ENCODE results near the gene HYCC2.
"Not testable (repeated sequence)": the region's sequence is repeated elsewhere in the genome, so short reads cannot be mapped to it uniquely, and the experiment has no call there.

Gene HYCC2

GRCh38 chr2:201072201-201072530 is 695 bp upstream of the HYCC2 start:
- DNase-seq (ENCODE audit: low spot score), result no peak

GRCh38 chr2:201070948-201071478 is 458 bp downstream of the HYCC2 start:
- no peak for DNase-seq (ENCODE audit: low spot score)

GRCh38 chr2:201064797-201065329 is 6.6 kb downstream of the HYCC2 start:
- DNase-seq (ENCODE audit: low spot score), result no peak

GRCh38 chr2:201063516-201063915 is 8.0 kb downstream of the HYCC2 start:
- not testable (repeated sequence) for DNase-seq (ENCODE audit: low spot score)

- DNase-seq (ENCODE audit: low spot score), result no peak
Measured at GRCh38 chr2:201059961-201060755, 11.3 kb downstream of the HYCC2 start.

- no peak for DNase-seq (ENCODE audit: low spot score)
Measured at GRCh38 chr2:201058914-201059313, 12.6 kb downstream of the HYCC2 start.

GRCh38 chr2:201057715-201058248 is 13.7 kb downstream of the HYCC2 start:
- DNase-seq (ENCODE audit: low spot score), result no peak

GRCh38 chr2:201057087-201057521 is 14.4 kb downstream of the HYCC2 start:
- DNase-seq (ENCODE audit: low spot score), result no peak

- no peak for DNase-seq (ENCODE audit: low spot score)
Measured at GRCh38 chr2:201049455-201049854, 22.0 kb downstream of the HYCC2 start.

GRCh38 chr2:201046881-201047280 is 24.6 kb downstream of the HYCC2 start:
- DNase-seq (ENCODE audit: low spot score), result no peak

- not testable (repeated sequence) for DNase-seq (ENCODE audit: low spot score)
Measured at GRCh38 chr2:201043050-201043449, 28.4 kb downstream of the HYCC2 start.

- DNase-seq (ENCODE audit: low spot score), result not testable (repeated sequence)
Measured at GRCh38 chr2:201042451-201042850, 29.0 kb downstream of the HYCC2 start.

- DNase-seq (ENCODE audit: low spot score), result no peak
Measured at GRCh38 chr2:201040867-201041628, 30.4 kb downstream of the HYCC2 start.

GRCh38 chr2:201038855-201039254 is 32.6 kb downstream of the HYCC2 start:
- no peak for DNase-seq (ENCODE audit: low spot score)

- not testable (repeated sequence) for DNase-seq (ENCODE audit: low spot score)
Measured at GRCh38 chr2:201038361-201038760, 33.1 kb downstream of the HYCC2 start.

GRCh38 chr2:201034355-201034754 is 37.1 kb downstream of the HYCC2 start:
- DNase-seq (ENCODE audit: low spot score), result not testable (repeated sequence)

GRCh38 chr2:201024518-201024917 is 47.0 kb downstream of the HYCC2 start:
- no peak for DNase-seq (ENCODE audit: low spot score)

- no peak for DNase-seq (ENCODE audit: low spot score)
Measured at GRCh38 chr2:201021914-201022313, 49.6 kb downstream of the HYCC2 start.

Measured in Ammon's horn (tissue), 1 donor.